ENCODE measurements around the gene SEMA4D. TPM values are rescaled to one million over a fixed set of nuclear protein-coding genes. Genes with fewer than 3 reads are reported as not detected.

Gene SEMA4D
- total RNA-seq, 1 experiment from 2014 or later: 0.37 TPM

DNA sequence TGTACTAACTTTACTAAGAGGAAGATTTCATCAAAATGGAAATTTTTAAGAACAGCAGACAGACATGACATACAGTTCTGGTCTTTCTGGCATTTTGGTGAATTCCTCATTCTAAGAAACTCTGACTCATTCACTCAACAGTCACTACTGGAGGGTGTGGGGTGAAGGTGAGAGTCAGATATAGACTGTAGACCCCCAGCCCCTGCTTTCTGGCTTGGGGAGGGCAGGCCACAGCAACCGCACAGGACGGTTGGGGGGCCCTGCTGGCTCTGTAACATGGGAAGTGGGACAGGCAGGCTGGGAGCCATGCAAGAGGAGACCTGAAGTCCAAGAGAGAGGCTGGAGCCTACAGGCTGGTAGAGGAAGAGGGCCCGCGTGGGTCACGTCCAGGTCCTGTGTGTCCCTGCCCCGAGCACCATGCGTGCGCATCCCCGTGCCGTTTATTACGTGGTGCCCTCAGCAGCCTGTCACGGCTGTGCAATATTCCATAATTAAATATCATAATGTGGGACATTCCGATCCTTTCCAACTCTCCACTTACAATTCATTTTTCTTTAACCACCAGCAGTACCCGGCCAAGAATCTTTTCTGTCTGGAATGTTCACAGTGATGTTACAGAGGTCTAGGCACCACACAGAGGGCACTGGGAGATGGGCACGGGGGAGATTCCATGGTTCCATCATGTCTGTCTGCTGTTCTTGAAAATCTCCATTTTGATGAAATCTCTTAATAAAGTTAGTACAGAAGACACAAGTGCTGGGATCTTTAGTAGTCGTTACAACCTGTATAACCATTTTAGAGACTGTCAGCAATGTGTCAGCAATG is 75.5 kb downstream of the SEMA4D start:
- no peaks in the 10 kb centered on the region for H3K9me3 ChIP-seq (replicated peaks)
- peaks cover 35% of the 10 kb centered on the region for H3K4me1 ChIP-seq (replicated peaks)
- no peaks in the 10 kb centered on the region for H3K27me3 ChIP-seq (replicated peaks)
- no peak overlapping the region; the same call in 1 of the 2 replicates for H3K27ac ChIP-seq
- DNase-seq (ENCODE audit: low read depth in 1 of 2, low spot score in 2 of 2): peak in 1 of 2 experiments; percentile 33
- no peaks in the 10 kb centered on the region for H3K36me3 ChIP-seq
- no peak overlapping the region for H3K4me3 ChIP-seq

DNA sequence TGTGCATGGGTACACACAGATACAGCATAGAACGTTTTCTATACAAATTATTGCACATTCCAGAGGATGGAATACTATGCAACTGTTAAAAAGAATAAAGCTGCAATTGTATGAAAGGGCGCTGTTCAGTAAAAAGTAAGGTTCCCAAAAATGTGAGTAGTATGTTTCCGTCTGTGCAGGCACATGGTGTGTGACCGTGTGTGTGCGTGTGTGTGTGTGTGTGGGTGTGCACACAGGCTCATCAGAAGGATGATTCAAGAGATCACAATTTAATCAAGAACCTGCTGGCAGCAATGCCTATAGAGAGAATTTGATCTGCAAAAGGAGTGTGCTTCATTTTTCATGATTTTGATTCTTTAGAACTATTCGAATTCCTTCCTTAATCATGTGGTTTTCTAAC is 76.3 kb downstream of the SEMA4D start:
- no peaks in the 10 kb centered on the region for H3K36me3 ChIP-seq
- no peak for DNase-seq (ENCODE audit: low read depth in 1 of 2, low spot score in 2 of 2)
- H3K27ac ChIP-seq: no peak overlapping the region; the same call in 1 of the 2 replicates
- peaks cover 30% of the 10 kb centered on the region for H3K4me1 ChIP-seq (replicated peaks)
- no peak overlapping the region for H3K4me3 ChIP-seq
- H3K9me3 ChIP-seq (replicated peaks): no peaks in the 10 kb centered on the region
- no peaks in the 10 kb centered on the region for H3K27me3 ChIP-seq (replicated peaks)

DNA sequence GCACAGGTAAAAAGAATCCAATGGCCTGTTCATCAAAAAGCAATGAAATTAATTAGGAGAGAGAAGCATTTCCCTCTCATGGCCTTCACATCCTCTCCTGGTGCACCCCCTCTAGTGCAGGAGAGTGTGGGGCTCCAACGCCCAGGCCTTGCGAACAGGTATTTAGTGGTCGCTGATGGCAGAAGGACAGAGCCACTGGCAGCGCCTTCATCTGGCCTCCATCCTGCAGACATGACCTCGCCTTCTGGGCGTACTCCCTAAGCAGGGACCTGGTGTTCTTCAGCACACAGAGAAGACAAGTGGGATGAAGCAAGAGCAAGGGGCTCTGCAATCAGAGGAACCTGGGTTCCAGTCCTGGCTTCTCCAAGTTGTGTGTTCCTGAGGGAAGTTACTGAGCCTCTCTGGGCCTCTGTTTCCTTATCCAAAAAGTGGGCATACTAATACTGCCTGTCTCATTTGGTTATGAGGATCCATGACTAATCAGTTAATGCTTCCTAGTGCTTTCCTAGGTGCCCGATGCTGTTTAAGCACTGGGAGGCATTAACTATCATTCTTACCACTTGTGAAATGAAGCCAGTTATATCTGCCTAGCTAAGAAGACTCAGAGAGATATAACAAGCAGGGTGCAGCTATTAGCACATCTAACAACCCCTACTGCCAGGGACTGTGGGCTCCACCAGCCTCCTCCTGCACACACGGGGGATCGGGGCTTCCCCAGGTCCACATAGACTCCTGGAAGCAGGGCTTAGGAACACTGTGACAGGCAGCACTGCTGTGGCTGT is 77.3 kb downstream of the SEMA4D start:
- Histone ChIP-seq H3K27me3 (replicated peaks) (no peaks in the 10 kb centered on the region), H3K36me3 (no peaks in the 10 kb centered on the region), H3K4me1 (replicated peaks) (peaks cover 20% of the 10 kb centered on the region), H3K4me3 (no peak overlapping the region), H3K9me3 (replicated peaks) (no peaks in the 10 kb centered on the region), H3K27ac (no peak overlapping the region)
- no peak for DNase-seq (ENCODE audit: low read depth in 1 of 2, low spot score in 2 of 2)

DNA sequence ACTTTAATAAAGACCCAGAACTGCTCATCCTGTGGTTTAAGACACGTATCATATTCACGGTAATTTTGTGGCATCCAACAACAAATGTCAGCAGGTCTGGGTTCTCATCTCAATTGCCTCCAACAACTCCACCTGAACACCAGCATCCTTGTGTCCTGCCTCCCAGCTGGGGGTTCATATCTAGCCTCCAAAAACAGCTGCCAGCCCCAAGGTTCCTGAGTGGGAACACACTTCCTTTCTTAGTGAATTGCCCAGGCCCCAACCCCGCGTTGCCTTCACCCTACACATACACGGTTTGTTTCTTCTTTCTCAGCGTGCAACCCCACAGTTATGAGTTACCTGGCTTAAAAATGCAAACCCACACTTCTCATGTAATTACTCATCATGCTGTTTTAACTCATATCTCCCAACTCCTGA is 77.9 kb downstream of the SEMA4D start:
- no peaks in the 10 kb centered on the region for H3K36me3 ChIP-seq
- no peak overlapping the region for H3K4me3 ChIP-seq
- no peaks in the 10 kb centered on the region for H3K27me3 ChIP-seq (replicated peaks)
- no peak for DNase-seq (ENCODE audit: low read depth in 1 of 2, low spot score in 2 of 2)
- H3K9me3 ChIP-seq (replicated peaks): no peaks in the 10 kb centered on the region
- peaks cover 14% of the 10 kb centered on the region for H3K4me1 ChIP-seq (replicated peaks)
- no peak overlapping the region for H3K27ac ChIP-seq

DNA sequence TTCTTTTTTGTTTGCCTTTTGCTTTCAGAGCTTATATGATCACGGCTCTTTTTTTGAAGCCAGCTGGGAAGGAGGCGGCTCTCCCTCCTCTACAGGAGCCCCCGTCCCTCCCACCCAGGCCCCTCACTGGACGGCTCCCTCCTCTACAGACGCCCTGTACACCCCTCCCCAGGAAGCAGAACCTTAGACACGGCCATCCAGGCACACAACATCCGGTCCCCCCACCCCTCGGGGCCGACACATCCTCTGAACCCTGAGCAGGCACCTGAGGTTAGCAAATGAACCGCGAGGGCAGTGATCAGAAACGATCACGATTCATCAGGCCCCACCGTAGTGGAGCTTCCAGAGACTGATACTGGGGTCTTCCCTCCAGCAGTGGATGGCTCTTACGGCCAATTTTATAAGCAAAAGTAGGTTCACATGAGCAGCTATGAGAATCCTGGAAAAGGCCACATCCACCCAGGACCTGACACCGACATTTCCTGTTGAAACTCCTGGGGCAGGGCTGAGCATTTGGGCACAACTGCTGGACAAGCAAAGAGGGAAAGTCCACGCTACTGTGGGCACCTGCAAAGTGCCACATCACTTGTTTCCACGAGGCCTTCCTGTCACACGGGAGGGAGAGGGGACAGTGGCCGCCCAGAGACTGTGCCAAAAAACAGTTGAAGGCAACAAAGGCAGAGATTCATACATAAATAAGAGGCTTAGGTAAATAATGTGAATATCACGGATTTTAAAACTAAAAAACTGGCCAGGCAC is 78.9 kb downstream of the SEMA4D start:
- no peaks in the 10 kb centered on the region for H3K36me3 ChIP-seq
- H3K9me3 ChIP-seq (replicated peaks): no peaks in the 10 kb centered on the region
- H3K27ac ChIP-seq: no peak overlapping the region
- no peak overlapping the region for H3K4me3 ChIP-seq
- no peak for DNase-seq (ENCODE audit: low read depth in 1 of 2, low spot score in 2 of 2)
- H3K4me1 ChIP-seq (replicated peaks): peaks cover 14% of the 10 kb centered on the region
- no peaks in the 10 kb centered on the region for H3K27me3 ChIP-seq (replicated peaks)

DNA sequence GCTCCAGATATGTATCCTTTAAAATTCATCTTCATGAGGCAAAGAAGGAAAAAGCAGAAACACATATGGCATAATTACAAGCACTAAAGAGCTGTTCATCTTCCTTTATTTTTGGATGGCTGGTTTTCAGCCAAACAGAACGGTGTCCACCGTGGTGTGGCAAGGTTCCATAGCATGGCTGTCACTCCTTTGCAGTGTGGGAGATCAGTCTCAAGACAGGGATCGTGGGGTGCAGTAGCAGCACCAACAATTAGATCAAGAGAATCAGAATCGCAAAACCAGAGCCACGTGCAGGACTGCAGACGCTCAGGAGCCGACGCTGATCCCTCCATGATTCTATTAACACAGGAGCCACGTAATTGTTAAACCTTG is 79.5 kb downstream of the SEMA4D start:
- DNase-seq (ENCODE audit: low read depth in 1 of 2, low spot score in 2 of 2): no peak
- Histone ChIP-seq H3K4me3 (no peak overlapping the region), H3K27me3 (replicated peaks) (no peaks in the 10 kb centered on the region), H3K27ac (no peak overlapping the region), H3K36me3 (no peaks in the 10 kb centered on the region), H3K4me1 (replicated peaks) (peaks cover 14% of the 10 kb centered on the region), H3K9me3 (replicated peaks) (no peaks in the 10 kb centered on the region)

DNA sequence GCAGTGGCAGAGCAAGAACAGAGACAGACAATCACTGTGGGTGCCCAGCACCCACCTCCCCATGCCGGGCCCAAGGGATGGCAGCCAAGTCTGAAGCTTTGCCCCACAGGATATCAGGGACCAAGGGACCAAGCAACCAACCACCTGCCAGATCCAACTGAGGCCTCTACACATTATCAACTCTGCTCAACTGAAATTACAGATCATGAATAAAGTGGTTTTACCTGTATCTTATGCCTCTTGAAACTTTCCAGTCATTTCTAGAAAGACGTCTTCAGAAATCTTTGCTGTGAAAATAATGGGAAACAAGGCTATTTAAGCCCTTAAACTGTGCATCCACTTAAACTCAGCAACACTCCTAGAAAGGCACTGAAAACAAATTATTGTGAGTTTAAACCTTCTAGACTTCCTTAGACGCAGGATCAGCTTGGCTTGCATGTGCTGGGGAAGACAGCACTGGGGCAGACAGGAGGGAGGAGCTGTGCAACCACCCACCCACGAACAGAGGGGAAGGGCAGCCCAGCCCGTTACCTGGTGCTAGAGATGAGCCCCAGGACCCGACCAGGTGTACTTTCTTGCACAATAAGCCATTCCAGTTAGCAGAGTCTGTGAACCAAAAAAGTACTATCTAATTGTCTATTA is 80.0 kb downstream of the SEMA4D start:
- Histone ChIP-seq H3K27ac (no peak overlapping the region), H3K27me3 (replicated peaks) (no peaks in the 10 kb centered on the region), H3K9me3 (replicated peaks) (no peaks in the 10 kb centered on the region), H3K36me3 (no peaks in the 10 kb centered on the region), H3K4me3 (no peak overlapping the region), H3K4me1 (replicated peaks) (peaks cover 14% of the 10 kb centered on the region)
- no peak for DNase-seq (ENCODE audit: low read depth in 1 of 2, low spot score in 2 of 2)

DNA sequence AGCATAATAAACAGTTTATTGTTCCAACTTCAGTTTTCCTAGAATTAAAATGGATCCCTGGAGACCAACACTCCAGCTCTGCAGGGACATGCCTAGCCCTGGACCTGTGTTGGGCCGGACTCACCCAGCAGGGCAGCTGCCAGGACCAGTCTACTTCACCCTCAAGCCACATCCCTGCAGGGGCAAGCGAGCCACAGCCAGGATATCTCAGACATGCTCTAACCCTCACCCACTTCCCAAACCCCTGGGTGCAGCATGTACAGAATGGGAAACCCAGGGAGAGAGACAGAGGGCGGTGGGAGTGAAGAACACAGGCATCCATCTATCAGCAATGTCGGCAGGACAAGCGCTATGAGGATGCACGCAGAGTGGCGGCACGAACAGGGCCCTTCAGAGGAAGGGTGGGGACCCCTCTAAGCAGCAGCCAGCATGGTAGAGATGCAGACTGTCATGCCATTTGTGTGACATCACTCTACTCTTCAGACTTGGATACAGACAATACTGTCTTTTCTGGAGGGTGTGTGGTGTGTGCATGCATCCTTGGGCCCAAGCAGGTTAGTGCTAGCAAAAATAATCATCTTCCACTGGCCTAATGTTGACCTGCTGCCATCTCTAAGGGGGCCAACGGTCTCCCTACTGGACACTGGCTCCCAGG is 83.1 kb downstream of the SEMA4D start:
- no peaks in the 10 kb centered on the region for H3K9me3 ChIP-seq (replicated peaks)
- no peak overlapping the region for H3K27ac ChIP-seq
- no peak overlapping the region for H3K4me3 ChIP-seq
- no peaks in the 10 kb centered on the region for H3K4me1 ChIP-seq (replicated peaks)
- no peaks in the 10 kb centered on the region for H3K27me3 ChIP-seq (replicated peaks)
- no peak for DNase-seq (ENCODE audit: low read depth in 1 of 2, low spot score in 2 of 2)
- H3K36me3 ChIP-seq: no peaks in the 10 kb centered on the region

DNA sequence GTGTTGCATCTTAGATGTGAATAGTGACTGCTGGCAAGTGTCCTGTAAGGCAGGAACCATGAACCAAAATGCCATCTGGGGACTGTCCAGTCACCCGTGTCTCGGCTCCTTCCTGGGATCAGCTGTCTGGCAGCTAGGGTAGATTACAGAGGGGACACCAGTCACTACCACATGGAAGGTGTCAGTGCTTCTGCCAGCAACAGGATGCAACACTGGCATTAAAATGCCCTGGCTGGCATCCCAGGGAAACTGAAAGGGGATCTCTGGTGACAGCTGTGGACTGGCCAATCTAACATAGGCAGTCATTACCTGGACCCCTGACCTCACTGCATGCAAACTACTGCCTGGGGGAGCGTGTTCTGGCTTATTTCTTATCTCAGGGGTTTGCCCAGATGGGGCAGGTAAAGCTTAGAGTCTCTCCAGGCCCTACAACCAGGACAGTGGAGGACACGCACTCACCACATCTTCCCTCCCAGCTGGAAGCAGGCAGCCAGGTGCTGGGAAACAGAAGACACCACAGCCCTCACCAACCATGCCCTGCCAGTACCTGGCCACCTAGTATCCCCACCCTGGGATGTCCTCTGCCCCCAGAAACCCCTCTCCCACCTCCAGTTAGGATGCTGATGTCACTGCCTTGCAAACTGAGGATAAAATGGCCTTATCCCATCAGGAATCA is 83.8 kb downstream of the SEMA4D start:
- no peak overlapping the region for H3K4me3 ChIP-seq
- peaks cover 5% of the 10 kb centered on the region for H3K4me1 ChIP-seq (replicated peaks)
- no peaks in the 10 kb centered on the region for H3K27me3 ChIP-seq (replicated peaks)
- no peak overlapping the region for H3K27ac ChIP-seq
- H3K9me3 ChIP-seq (replicated peaks): no peaks in the 10 kb centered on the region
- H3K36me3 ChIP-seq: no peaks in the 10 kb centered on the region
- DNase-seq (ENCODE audit: low read depth in 1 of 2, low spot score in 2 of 2): no peak

DNA sequence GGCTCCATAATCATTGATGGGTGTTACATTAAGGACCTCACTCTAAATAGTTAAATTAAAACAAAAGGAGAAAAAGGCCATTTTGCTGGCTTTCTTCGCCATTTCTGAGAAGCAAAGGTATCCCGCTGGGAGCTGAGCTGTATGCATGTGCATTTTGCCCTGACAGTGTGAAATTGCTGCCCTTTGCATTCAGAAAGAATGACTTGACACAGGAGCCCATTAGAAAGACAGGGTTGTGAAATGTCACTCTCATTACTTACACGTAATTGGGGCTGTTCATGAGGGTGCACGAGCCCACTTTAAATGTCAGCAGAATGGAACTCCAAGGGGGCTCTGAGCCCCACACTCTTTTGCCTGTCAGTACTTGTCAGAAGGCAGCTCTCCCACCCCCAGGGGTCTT is 85.0 kb downstream of the SEMA4D start:
- H3K9me3 ChIP-seq (replicated peaks): no peaks in the 10 kb centered on the region
- no peaks in the 10 kb centered on the region for H3K27me3 ChIP-seq (replicated peaks)
- H3K4me3 ChIP-seq: no peak overlapping the region
- H3K36me3 ChIP-seq: no peaks in the 10 kb centered on the region
- peaks cover 12% of the 10 kb centered on the region for H3K4me1 ChIP-seq (replicated peaks)
- DNase-seq (ENCODE audit: low read depth in 1 of 2, low spot score in 2 of 2): no peak
- H3K27ac ChIP-seq: no peak overlapping the region

DNA sequence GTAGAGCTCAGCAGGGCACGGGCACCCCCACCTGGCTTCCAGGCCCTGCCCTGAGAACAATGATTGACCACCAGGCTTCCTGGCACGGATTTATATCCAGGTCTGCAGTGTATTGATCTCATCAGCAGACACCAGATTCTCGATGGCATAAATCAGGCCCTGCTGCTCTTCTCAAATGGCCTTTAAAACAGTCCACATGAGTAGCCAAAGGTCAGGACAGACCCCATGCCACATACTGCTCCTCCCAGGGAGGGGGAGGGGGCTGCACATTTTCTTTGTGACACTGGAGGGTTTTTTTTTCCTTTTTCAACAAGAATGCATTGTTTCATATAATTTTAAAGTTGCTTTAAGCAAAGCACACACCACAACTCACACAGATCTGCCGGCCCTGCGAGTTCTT is 85.4 kb downstream of the SEMA4D start:
- H3K9me3 ChIP-seq (replicated peaks): no peaks in the 10 kb centered on the region
- no peak overlapping the region for H3K4me3 ChIP-seq
- no peak for DNase-seq (ENCODE audit: low read depth in 1 of 2, low spot score in 2 of 2)
- H3K4me1 ChIP-seq (replicated peaks): peaks cover 14% of the 10 kb centered on the region
- no peak overlapping the region for H3K27ac ChIP-seq
- no peaks in the 10 kb centered on the region for H3K36me3 ChIP-seq
- no peaks in the 10 kb centered on the region for H3K27me3 ChIP-seq (replicated peaks)

DNA sequence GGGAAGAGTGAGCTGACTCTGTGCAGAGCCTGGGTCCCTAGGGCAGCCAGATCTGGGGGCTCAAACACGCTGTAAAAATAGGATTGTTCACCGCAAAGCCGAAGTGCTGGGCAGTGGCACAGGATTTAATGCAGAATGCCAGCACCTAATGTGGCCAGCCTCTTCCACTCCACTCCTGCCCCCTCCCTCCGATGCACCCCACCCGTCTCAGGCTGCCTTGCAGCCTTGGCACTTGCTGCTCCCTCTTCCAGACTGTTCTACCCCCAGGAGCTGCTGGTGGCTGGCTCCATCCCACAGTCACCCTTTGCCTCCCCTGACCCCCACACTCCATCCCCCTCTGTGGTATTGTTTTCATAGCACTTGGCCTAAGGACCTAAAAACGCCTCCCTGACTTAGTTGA is 86.2 kb downstream of the SEMA4D start:
- H3K36me3 ChIP-seq: no peaks in the 10 kb centered on the region
- DNase-seq (ENCODE audit: low read depth in 1 of 2, low spot score in 2 of 2): no peak
- H3K4me1 ChIP-seq (replicated peaks): peaks cover 19% of the 10 kb centered on the region
- no peaks in the 10 kb centered on the region for H3K9me3 ChIP-seq (replicated peaks)
- H3K4me3 ChIP-seq: no peak overlapping the region
- H3K27ac ChIP-seq: no peak overlapping the region
- H3K27me3 ChIP-seq (replicated peaks): no peaks in the 10 kb centered on the region
